Liver (tissue), 9 donors: Measurements from ENCODE around the gene CNNM1. TPM values are rescaled to one million over a fixed set of nuclear protein-coding genes. Genes with fewer than 3 reads are reported as not detected.

Experiments used
- DNase-seq: peaks from one replicate; pipeline ENCODE4 v3.0.0-alpha.2; 2017; ENCODE audit warnings: low spot score
- H3K27ac ChIP-seq, 2 donors: one replicate each; pipeline ENCODE4 v1.7.0; 2013; ENCODE audit warnings: inconsistent platforms in 2 of 2, low read length in 2 of 2, control low read depth in 1 of 2, low read depth in 1 of 2, mild to moderate bottlenecking in 1 of 2
- H3K27me3 ChIP-seq, 4 donors: one replicate each; pipeline versions ENCODE4 v1.6.1 to v1.7.0; 2013; ENCODE audit warnings: low read length in 3 of 4, inconsistent platforms in 1 of 4, mild to moderate bottlenecking in 1 of 4, moderate library complexity in 1 of 4; ENCODE audit not compliant: control insufficient read depth in 4 of 4, insufficient read depth in 4 of 4
- H3K36me3 ChIP-seq, 4 donors: one replicate each; pipeline versions ENCODE4 v1.6.1 to v1.7.0; 2013; ENCODE audit warnings: low read length in 3 of 4, mild to moderate bottlenecking in 3 of 4, low read depth in 1 of 4, moderate library complexity in 1 of 4; ENCODE audit not compliant: control insufficient read depth in 4 of 4, insufficient read depth in 3 of 4
- H3K4me1 ChIP-seq, 4 donors: one replicate each; pipeline versions ENCODE4 v1.6.1 to v1.7.0; 2013; ENCODE audit warnings: low read length in 3 of 4, mild to moderate bottlenecking in 3 of 4, moderate library complexity in 1 of 4; ENCODE audit not compliant: control insufficient read depth in 4 of 4, insufficient read depth in 4 of 4
- H3K4me3 ChIP-seq, 3 donors: one replicate each; pipeline versions ENCODE4 v1.6.1 to v1.7.0; 2013; ENCODE audit warnings: low read length in 3 of 3, control low read depth in 1 of 3, low read depth in 1 of 3, mild to moderate bottlenecking in 1 of 3
- H3K9ac ChIP-seq, 2 donors: one replicate each; pipeline ENCODE4 v1.7.0; 2013; ENCODE audit warnings: low read length in 2 of 2, mild to moderate bottlenecking in 2 of 2, moderate library complexity in 2 of 2, control low read depth in 1 of 2, low read depth in 1 of 2
- H3K9me3 ChIP-seq, 4 donors: one replicate each; pipeline versions ENCODE4 v1.6.1 to v1.7.0; 2013; ENCODE audit warnings: low read length in 3 of 4; ENCODE audit not compliant: control insufficient read depth in 4 of 4
- ATF3 ChIP-seq: IDR thresholded peaks from 2 replicates; pipeline ENCODE4 v1.6.1; 2016; ENCODE audit warnings: antibody characterized with exemption
- CTCF ChIP-seq: fragments of 150-350 bp; IDR thresholded peaks from 2 replicates; pipeline ENCODE4 v1.5.1; 2017; ENCODE audit warnings: improper control_type of control experiment, low read depth, low read length; ENCODE audit not compliant: missing input control
- EGR1 ChIP-seq, 2 donors: IDR thresholded peaks; 2 replicates each; pipeline ENCODE4 v1.6.1; 2016 to 2018; ENCODE audit warnings: antibody characterized with exemption in 2 of 2, low read depth in 2 of 2
- FOXA1 ChIP-seq: IDR thresholded peaks from 2 replicates; pipeline ENCODE4 v1.6.1; 2016; ENCODE audit warnings: antibody characterized with exemption
- FOXA2 ChIP-seq: IDR thresholded peaks from 2 replicates; pipeline ENCODE4 v1.6.1; 2016; ENCODE audit warnings: antibody characterized with exemption
- GABPA ChIP-seq, 2 donors: IDR thresholded peaks in 1 of 2; conservative IDR thresholded peaks in 1 of 2; 2 replicates each; pipeline ENCODE4 v1.6.1; 2016; ENCODE audit warnings: antibody characterized with exemption in 2 of 2, mild to moderate bottlenecking in 1 of 2, moderate library complexity in 1 of 2
- HNF4A ChIP-seq, 2 donors: conservative IDR thresholded peaks; 2 replicates each; pipeline ENCODE4 v1.6.1; 2016; ENCODE audit warnings: antibody characterized with exemption in 2 of 2, mild to moderate bottlenecking in 2 of 2
- HNF4G ChIP-seq: IDR thresholded peaks from 2 replicates; pipeline ENCODE4 v1.6.1; 2016; ENCODE audit warnings: antibody characterized with exemption
- JUND ChIP-seq, 2 donors: IDR thresholded peaks; 2 replicates each; pipeline ENCODE4 v1.6.1; 2016; ENCODE audit warnings: antibody characterized with exemption in 2 of 2
- MAX ChIP-seq: IDR thresholded peaks from 2 replicates; pipeline ENCODE4 v1.6.1; 2016; ENCODE audit warnings: antibody characterized with exemption
- NR2F2 ChIP-seq: IDR thresholded peaks from 2 replicates; pipeline ENCODE4 v1.6.1; 2016; ENCODE audit warnings: antibody characterized with exemption
- RAD21 ChIP-seq, 2 donors: IDR thresholded peaks; 2 replicates each; pipeline ENCODE4 v1.6.1; 2016; ENCODE audit warnings: antibody characterized with exemption in 2 of 2, mild to moderate bottlenecking in 2 of 2
- SP1 ChIP-seq: IDR thresholded peaks from 2 replicates; pipeline ENCODE4 v1.6.1; 2018; ENCODE audit warnings: antibody characterized with exemption, mild to moderate bottlenecking
- TAF1 ChIP-seq: conservative IDR thresholded peaks from 2 replicates; pipeline ENCODE4 v1.6.1; 2016; ENCODE audit warnings: antibody characterized with exemption, mild to moderate bottlenecking
- YY1 ChIP-seq: IDR thresholded peaks from 2 replicates; pipeline ENCODE4 v1.6.1; 2016; ENCODE audit warnings: antibody characterized with exemption, mild to moderate bottlenecking
- ZBTB33 ChIP-seq: IDR thresholded peaks from 2 replicates; pipeline ENCODE4 v1.6.1; 2016; ENCODE audit warnings: antibody characterized with exemption
- WGBS: extraction: QIAGEN DNeasy Blood & Tissue Kit; methylation state at CpG from one replicate; pipeline ENCODE4 v1.1.7; 2013; 5-methylcytosine and 5-hydroxymethylcytosine counted together
- polyA plus RNA-seq, 2 donors: library from polyadenylated mRNA; stranded (reverse) in 1 of 2; unstranded in 1 of 2; fragments of 200-250 nt in 1 of 2; fragments of >200 nt in 1 of 2; fragmentation: Nextera tagmentation in 1 of 2; extraction: Ambion mirVana in 1 of 2; gene quantifications; one replicate each; pipeline versions ENCODE4 v1.2.1 to v1.2.3, GENCODE V29; 2013 to 2015
- total RNA-seq, 2 donors: library from RNA; depleted of rRNA; stranded (reverse); fragments of >200 nt; gene quantifications; one replicate each; pipeline ENCODE4 v1.2.3, GENCODE V29; 2014
- donor health status: healthy.
- donor health status: healthy.
- donor health status: healthy.
- donor health status: healthy.
- donor health status: healthy.

Gene CNNM1
- total and polyA plus RNA-seq, 4 donors = 0.05 to 0.10 (median 0.07) TPM

- no peaks in the 10 kb centered on the region for H3K27me3 ChIP-seq
- no peaks in the 10 kb centered on the region for H3K36me3 ChIP-seq
- no peak for DNase-seq
- no peak overlapping the region for H3K9ac ChIP-seq
- H3K27ac ChIP-seq = no peak overlapping the region
- no peak for TF ChIP-seq SP1
- TF ChIP-seq EGR1 (IDR thresholded peaks at IDR 0.05; ENCODE audit: low read depth in 2 of 2) = no peak
- TF ChIP-seq TAF1 = no peak
- no peak for TF ChIP-seq HNF4A (conservative IDR thresholded peaks at IDR 0.05)
- no peak for TF ChIP-seq YY1
- no peak for TF ChIP-seq CTCF
- TF ChIP-seq GABPA (IDR thresholded peaks at IDR 0.05 in 1 of 2, conservative IDR thresholded peaks at IDR 0.05 in 1 of 2) = no peak
- no peak for TF ChIP-seq FOXA1
- no peaks in the 10 kb centered on the region for H3K4me1 ChIP-seq
- H3K9me3 ChIP-seq = no peaks in the 10 kb centered on the region
- 86% methylated on average over 3 of the region's 3 CpGs for WGBS
- no peak overlapping the region for H3K4me3 ChIP-seq
Observed at GRCh38 chr10:99339563-99340047, 10.4 kb downstream of the CNNM1 start.

- H3K9ac ChIP-seq = no peak overlapping the region
- H3K27ac ChIP-seq = no peak overlapping the region
- 90% methylated on average over 3 of the region's 3 CpGs for WGBS
- H3K36me3 ChIP-seq = no peaks in the 10 kb centered on the region
- no peak overlapping the region for H3K4me3 ChIP-seq
- H3K27me3 ChIP-seq = no peaks in the 10 kb centered on the region
- no peaks in the 10 kb centered on the region for H3K4me1 ChIP-seq
- no peak for DNase-seq
- TF ChIP-seq GABPA (IDR thresholded peaks at IDR 0.05 in 1 of 2, conservative IDR thresholded peaks at IDR 0.05 in 1 of 2) = no peak
- TF ChIP-seq FOXA1 = no peak
- no peak for TF ChIP-seq ZBTB33
- no peak for TF ChIP-seq HNF4A (conservative IDR thresholded peaks at IDR 0.05)
- no peak for TF ChIP-seq NR2F2
- TF ChIP-seq SP1 = no peak
- TF ChIP-seq TAF1 = no peak
- TF ChIP-seq MAX = no peak
- TF ChIP-seq HNF4G = no peak
- no peak for TF ChIP-seq FOXA2
- no peak for TF ChIP-seq ATF3
- TF ChIP-seq RAD21 (IDR thresholded peaks at IDR 0.05) = no peak
- no peak for TF ChIP-seq JUND (IDR thresholded peaks at IDR 0.05)
- no peak for TF ChIP-seq YY1
- no peaks in the 10 kb centered on the region for H3K9me3 ChIP-seq
Observed at GRCh38 chr10:99340650-99341049, 11.5 kb downstream of the CNNM1 start.

GRCh38 chr10:99341248-99341647 lies 12.1 kb downstream of the CNNM1 start:
- TF ChIP-seq HNF4G = no peak
- no peak for TF ChIP-seq YY1
- TF ChIP-seq TAF1 = no peak
- no peak for TF ChIP-seq FOXA1
- no peak for TF ChIP-seq ZBTB33
- no peak for TF ChIP-seq NR2F2
- no peak for TF ChIP-seq HNF4A (conservative IDR thresholded peaks at IDR 0.05)
- no peak for TF ChIP-seq JUND (IDR thresholded peaks at IDR 0.05)
- no peak for TF ChIP-seq MAX
- TF ChIP-seq RAD21 (IDR thresholded peaks at IDR 0.05) = no peak
- no peak for TF ChIP-seq GABPA (IDR thresholded peaks at IDR 0.05 in 1 of 2, conservative IDR thresholded peaks at IDR 0.05 in 1 of 2)
- no peak for TF ChIP-seq ATF3
- no peak for TF ChIP-seq CTCF
- Histone ChIP-seq H3K27me3 (no peaks in the 10 kb centered on the region), H3K9ac (no peak overlapping the region), H3K4me3 (no peak overlapping the region), H3K27ac (no peak overlapping the region), H3K36me3 (no peaks in the 10 kb centered on the region), H3K9me3 (no peaks in the 10 kb centered on the region), H3K4me1 (no peaks in the 10 kb centered on the region)
- WGBS = 62% methylated on average over 3 of the region's 3 CpGs
- DNase-seq = no peak
